Kidney epithelial cell (primary cell): Measurements from ENCODE around the gene SMYD2. TPM values are rescaled to one million over a fixed set of nuclear protein-coding genes. Genes with fewer than 3 reads are reported as not detected.
A peak's percentile ranks its signal among the peaks of the same experiment; 100 is the strongest.

Source experiments
- DNase-seq: peaks from one replicate; pipeline ENCODE4 v3.0.0-alpha.2; 2010; ENCODE audit warnings: low read depth
- H3K27me3 ChIP-seq: 2 replicates; pipeline ENCODE4 v1.6.0; 2011; ENCODE audit warnings: low read length; ENCODE audit not compliant: control insufficient read depth, insufficient read depth
- H3K36me3 ChIP-seq: 2 replicates; pipeline ENCODE4 v1.5.1; 2011; ENCODE audit warnings: low read length; ENCODE audit not compliant: control insufficient read depth, insufficient read depth
- H3K4me3 ChIP-seq: 2 replicates; pipeline ENCODE4 v1.5.1; 2011; ENCODE audit warnings: low read depth, mild to moderate bottlenecking, control low read depth, low read length
- CTCF ChIP-seq: IDR thresholded peaks from 2 replicates; pipeline ENCODE4 v1.5.1; 2011; ENCODE audit warnings: mild to moderate bottlenecking, moderate library complexity, low read length, control low read depth, inconsistent platforms; ENCODE audit not compliant: insufficient read depth, poor library complexity, severe bottlenecking
- total RNA-seq: library from RNA; depleted of rRNA; stranded (reverse); fragments of >200 nt; gene quantifications from 2 replicates; pipeline ENCODE4 v1.2.3, GENCODE V29; 2015

Gene SMYD2
- total RNA-seq, 1 donor from 2014 or later: 54.7 TPM

- no peaks in the 10 kb centered on the region for H3K36me3 ChIP-seq
- H3K27me3 ChIP-seq: no peaks in the 10 kb centered on the region
- DNase-seq: no peak
- no peak for TF ChIP-seq CTCF
- H3K4me3 ChIP-seq: no peak overlapping the region
Measured at GRCh38 chr1:214276786-214277185, 4.2 kb upstream of the SMYD2 start.

- Histone ChIP-seq H3K4me3 (no peak overlapping the region), H3K27me3 (no peaks in the 10 kb centered on the region), H3K36me3 (no peaks in the 10 kb centered on the region)
- no peak for TF ChIP-seq CTCF
- no peak for DNase-seq
Measured at GRCh38 chr1:214277704-214278635, 3.0 kb upstream of the SMYD2 start.

- Histone ChIP-seq H3K27me3 (no peaks in the 10 kb centered on the region), H3K4me3 (peak overlapping the region; percentile 59), H3K36me3 (no peaks in the 10 kb centered on the region)
- no peak for DNase-seq
- no peak for TF ChIP-seq CTCF
Measured at GRCh38 chr1:214280386-214281020, 456 bp upstream of the SMYD2 start.

GRCh38 chr1:214281720-214282629, 1.0 kb downstream of the SMYD2 start:
- Histone ChIP-seq H3K4me3 (peak overlapping the region; percentile 59), H3K36me3 (no peaks in the 10 kb centered on the region), H3K27me3 (no peaks in the 10 kb centered on the region)
- no peak for TF ChIP-seq CTCF
- no peak for DNase-seq

GRCh38 chr1:214282630-214283242, 1.8 kb downstream of the SMYD2 start:
- no peaks in the 10 kb centered on the region for H3K27me3 ChIP-seq
- TF ChIP-seq CTCF: no peak
- H3K4me3 ChIP-seq: no peak overlapping the region
- no peak for DNase-seq
- H3K36me3 ChIP-seq: no peaks in the 10 kb centered on the region
